Right lobe of liver (tissue), 6 donors: ENCODE measurements around the gene SMPDL3A. TPM values are rescaled to one million over a fixed set of nuclear protein-coding genes. Genes with fewer than 3 reads are reported as not detected.

ENCODE experiments used
- ATAC-seq, 4 donors: fragments of 200-7000 bp; cut with Tn5 transposase; one replicate each; pipeline ENCODE4 v1.9.1; 2020; ENCODE audit warnings: mild to moderate bottlenecking in 4 of 4, moderate library complexity in 4 of 4
- DNase-seq, 3 donors: peaks; one replicate each; pipeline ENCODE4 v3.0.0-alpha.2; 2020
- H3K27ac ChIP-seq, 3 donors: fragments of 200-600 bp; one replicate each; pipeline ENCODE4 v1.8.0; 2022
- H3K27me3 ChIP-seq, 2 donors: fragments of 200-600 bp; one replicate each; pipeline ENCODE4 v1.8.0; 2022
- H3K36me3 ChIP-seq, 4 donors: fragments of 200-600 bp; sonication (generic) in 1 of 4; one replicate each; pipeline versions ENCODE4 v1.5.1 to v1.8.0; 2017 to 2022; ENCODE audit warnings: control low read depth in 1 of 4
- H3K4me1 ChIP-seq, 4 donors: fragments of 200-600 bp; sonication (generic) in 1 of 4; one replicate each; pipeline versions ENCODE4 v1.5.1 to v1.8.0; 2017 to 2022; ENCODE audit warnings: control low read depth in 1 of 4
- H3K4me3 ChIP-seq, 3 donors: fragments of 200-600 bp; one replicate each; pipeline ENCODE4 v1.8.0; 2022
- H3K9me3 ChIP-seq, 4 donors: fragments of 200-600 bp; sonication (generic) in 1 of 4; one replicate each; pipeline versions ENCODE4 v1.5.1 to v1.8.0; 2017 to 2022; ENCODE audit warnings: control low read depth in 1 of 4
- CTCF ChIP-seq, 4 donors: fragments of 200-600 bp in 3 of 4; fragments of 450-650 bp in 1 of 4; IDR thresholded peaks; one replicate each; pipeline versions ENCODE4 v1.5.1 to v1.8.0; 2016 to 2022; ENCODE audit warnings: antibody characterized with exemption in 4 of 4, mild to moderate bottlenecking in 2 of 4
- POLR2A ChIP-seq: fragments of 450-650 bp; IDR thresholded peaks from one replicate; pipeline ENCODE4 v1.6.1; 2017; ENCODE audit warnings: antibody characterized with exemption, mild to moderate bottlenecking
- WGBS: methylation state at CpG from one replicate; pipeline ENCODE4 v1.1.6; 2018; ENCODE audit warnings: low coverage, low lambda C conversion rate; ENCODE audit not compliant: insufficient coverage; ENCODE audit errors: missing lambda C conversion rate; 5-methylcytosine and 5-hydroxymethylcytosine counted together
- intact Hi-C, 2 donors: fragments of 100-400 bp; cut with DNase I; formaldehyde crosslinking; loops; one replicate each; pipeline versions ENCODE4 v1.11.2 to v1.14.1; 2022
- total RNA-seq, 6 experiments: library from RNA; depleted of rRNA in 2 of 6; stranded (reverse); fragments of >200 nt in 2 of 6; fragmentation: NEBNext Ultra II Directional in 3 of 6; extraction: Animal tissue kit (Norgen Biotek cat#: 25700) in 3 of 6; gene quantifications; one replicate each; pipeline versions ENCODE4 v1.1.0 to v1.2.4, GENCODE V29; 2016 to 2023
- donor health status: DM: no; HTN: yes; CAD: no.
- donor health status: DM: no; HTN: no; CAD: no.
- donor health status: DM: no; HTN: no; CAD: no.
- donor health status: DM: no; HTN: yes; CAD: no.
- donor health status: DM: no; HTN: yes; CAD: no.

The SMPDL3A gene
- total RNA-seq, 6 experiments from 2014 or later, result 27.5 to 51.9 (median 36.1) TPM

GRCh38 chr6:122778985-122779661 is 9.9 kb upstream of the SMPDL3A start:
- H3K27me3 ChIP-seq, result no peaks in the 10 kb centered on the region
- no peaks in the 10 kb centered on the region for H3K36me3 ChIP-seq
- H3K27ac ChIP-seq, result no peak overlapping the region
- H3K4me1 ChIP-seq, result no peaks in the 10 kb centered on the region
- 71% methylated on average over 13 of the region's 13 CpGs for WGBS
- no peaks in the 10 kb centered on the region for H3K9me3 ChIP-seq
- intact Hi-C loops, result no loop called here
- no peak for DNase-seq
- ATAC-seq, result no peak
- H3K4me3 ChIP-seq, result no peak overlapping the region
- TF ChIP-seq CTCF (IDR thresholded peaks at IDR 0.05) (no peak), POLR2A (no peak)

GRCh38 chr6:122779667-122780066 is 9.4 kb upstream of the SMPDL3A start, which contains the start of gene FABP7:
TSS of gene FABP7 (plus strand) at chr6:122779716. CDS start at chr6:122779795, 79 bp downstream.
- TF ChIP-seq POLR2A (no peak), CTCF (IDR thresholded peaks at IDR 0.05) (no peak)
- no peaks in the 10 kb centered on the region for H3K9me3 ChIP-seq
- no peak for DNase-seq
- ATAC-seq, result no peak
- no peaks in the 10 kb centered on the region for H3K4me1 ChIP-seq
- no peak within 1 kb of the TSS for H3K27ac ChIP-seq
- 61% methylated on average over 3 of the region's 3 CpGs for WGBS
- no peaks in the 10 kb centered on the region for H3K36me3 ChIP-seq
- no peaks in the 10 kb centered on the region for H3K27me3 ChIP-seq
- no peak within 1 kb of the TSS for H3K4me3 ChIP-seq
- intact Hi-C loops, result no loop called here

- no peak for DNase-seq
- TF ChIP-seq CTCF (IDR thresholded peaks at IDR 0.05), result no peak
- no peak for TF ChIP-seq POLR2A
- intact Hi-C loops, result no loop called here
- Histone ChIP-seq H3K4me1 (no peaks in the 10 kb centered on the region), H3K9me3 (no peaks in the 10 kb centered on the region), H3K27ac (no peak overlapping the region), H3K36me3 (no peaks in the 10 kb centered on the region), H3K27me3 (no peaks in the 10 kb centered on the region), H3K4me3 (no peak overlapping the region)
- no peak for ATAC-seq
- WGBS, result 51% methylated on average over 5 of the region's 5 CpGs
Measured at GRCh38 chr6:122780114-122780513, 8.9 kb upstream of the SMPDL3A start.

- DNase-seq, result no peak
- H3K4me3 ChIP-seq, result no peak overlapping the region
- H3K27me3 ChIP-seq, result no peaks in the 10 kb centered on the region
- TF ChIP-seq CTCF (IDR thresholded peaks at IDR 0.05), result no peak
- H3K36me3 ChIP-seq, result no peaks in the 10 kb centered on the region
- 77% methylated on average over 5 of the region's 7 CpGs for WGBS
- intact Hi-C loops, result no loop called here
- ATAC-seq, result no peak
- no peak overlapping the region for H3K27ac ChIP-seq
- no peaks in the 10 kb centered on the region for H3K9me3 ChIP-seq
- no peaks in the 10 kb centered on the region for H3K4me1 ChIP-seq
Measured at GRCh38 chr6:122781716-122782115, 7.3 kb upstream of the SMPDL3A start.
